ENCODE results near the gene HTR1E.

DNA sequence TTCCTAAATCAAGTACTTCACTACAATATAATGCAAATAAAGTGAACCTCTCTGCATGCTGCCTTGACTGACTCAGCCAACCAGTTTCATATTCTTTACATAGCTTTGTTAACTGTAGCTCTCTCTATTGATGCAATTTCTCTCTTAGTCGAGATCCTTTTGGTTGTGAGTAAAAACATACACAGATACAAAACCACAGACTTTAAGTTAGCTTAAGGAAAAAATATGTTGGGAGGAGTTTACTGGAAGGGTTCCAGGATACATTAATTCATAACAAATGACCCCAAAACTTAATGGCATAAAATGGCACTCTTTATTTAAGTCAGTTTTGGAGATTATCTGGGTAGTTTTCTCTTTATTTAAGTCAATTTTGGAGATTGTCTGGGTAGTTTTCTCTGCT lies 15.7 kb downstream of the HTR1E start:
- TF ChIP-seq, protein P1, sequence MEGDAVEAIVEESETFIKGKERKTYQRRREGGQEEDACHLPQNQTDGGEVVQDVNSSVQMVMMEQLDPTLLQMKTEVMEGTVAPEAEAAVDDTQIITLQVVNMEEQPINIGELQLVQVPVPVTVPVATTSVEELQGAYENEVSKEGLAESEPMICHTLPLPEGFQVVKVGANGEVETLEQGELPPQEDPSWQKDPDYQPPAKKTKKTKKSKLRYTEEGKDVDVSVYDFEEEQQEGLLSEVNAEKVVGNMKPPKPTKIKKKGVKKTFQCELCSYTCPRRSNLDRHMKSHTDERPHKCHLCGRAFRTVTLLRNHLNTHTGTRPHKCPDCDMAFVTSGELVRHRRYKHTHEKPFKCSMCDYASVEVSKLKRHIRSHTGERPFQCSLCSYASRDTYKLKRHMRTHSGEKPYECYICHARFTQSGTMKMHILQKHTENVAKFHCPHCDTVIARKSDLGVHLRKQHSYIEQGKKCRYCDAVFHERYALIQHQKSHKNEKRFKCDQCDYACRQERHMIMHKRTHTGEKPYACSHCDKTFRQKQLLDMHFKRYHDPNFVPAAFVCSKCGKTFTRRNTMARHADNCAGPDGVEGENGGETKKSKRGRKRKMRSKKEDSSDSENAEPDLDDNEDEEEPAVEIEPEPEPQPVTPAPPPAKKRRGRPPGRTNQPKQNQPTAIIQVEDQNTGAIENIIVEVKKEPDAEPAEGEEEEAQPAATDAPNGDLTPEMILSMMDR (IDR thresholded peaks at IDR 0.05; ENCODE audit: borderline replicate concordance, extremely low read depth, low read length, poor library complexity, severe bottlenecking), result no peak
- TF ChIP-seq EZH2 (IDR thresholded peaks at IDR 0.05; ENCODE audit: borderline replicate concordance, low read depth, low read length, severe bottlenecking), result no peak
